SK-N-MC (cell line): Measurements from ENCODE around the gene TTC34.

ENCODE experiments used
- DNase-seq: peaks from one replicate; pipeline ENCODE4 v3.0.0-alpha.2; 2011; ENCODE audit warnings: low read depth, low spot score
- H3K27ac ChIP-seq: fragments of 200-600 bp; sonication (generic); 2 replicates; pipeline ENCODE4 v1.5.1; 2016; ENCODE audit warnings: mixed run types
- H3K36me3 ChIP-seq: fragments of 200-600 bp; sonication (generic); 2 replicates; pipeline ENCODE4 v1.6.1; 2017; ENCODE audit warnings: antibody characterized with exemption, low read length, mixed read lengths; ENCODE audit not compliant: insufficient read depth
- H3K4me3 ChIP-seq: fragments of 200-600 bp; sonication (generic); 2 replicates; pipeline ENCODE4 v1.5.1; 2016
- H3K9ac ChIP-seq: fragments of 200-600 bp; sonication (generic); 2 replicates; pipeline ENCODE4 v1.8.0; 2017; ENCODE audit warnings: mixed run types, mixed read lengths; ENCODE audit not compliant: insufficient read length
- H3K9me3 ChIP-seq: fragments of 200-600 bp; sonication (generic); 2 replicates; pipeline ENCODE4 v1.6.1; 2017; ENCODE audit warnings: low read depth, mild to moderate bottlenecking, antibody characterized with exemption, low read length, moderate library complexity, mixed read lengths
- EZH2 ChIP-seq: fragments of 200-600 bp; sonication (generic); IDR thresholded peaks from one replicate; pipeline ENCODE4 v1.6.1; 2017; ENCODE audit warnings: antibody characterized with exemption
- FOXP2 ChIP-seq: optimal IDR thresholded peaks from 2 replicates; pipeline ENCODE3; 2011; ENCODE audit warnings: mild to moderate bottlenecking, moderate library complexity; ENCODE audit not compliant: insufficient read depth; ENCODE audit errors: extremely low read length, control extremely low read depth
- POLR2AphosphoS5 ChIP-seq: IDR thresholded peaks from 2 replicates; pipeline ENCODE4 v1.6.1; 2012; ENCODE audit warnings: mild to moderate bottlenecking, low read depth, low read length, borderline replicate concordance

Gene TTC34

DNA sequence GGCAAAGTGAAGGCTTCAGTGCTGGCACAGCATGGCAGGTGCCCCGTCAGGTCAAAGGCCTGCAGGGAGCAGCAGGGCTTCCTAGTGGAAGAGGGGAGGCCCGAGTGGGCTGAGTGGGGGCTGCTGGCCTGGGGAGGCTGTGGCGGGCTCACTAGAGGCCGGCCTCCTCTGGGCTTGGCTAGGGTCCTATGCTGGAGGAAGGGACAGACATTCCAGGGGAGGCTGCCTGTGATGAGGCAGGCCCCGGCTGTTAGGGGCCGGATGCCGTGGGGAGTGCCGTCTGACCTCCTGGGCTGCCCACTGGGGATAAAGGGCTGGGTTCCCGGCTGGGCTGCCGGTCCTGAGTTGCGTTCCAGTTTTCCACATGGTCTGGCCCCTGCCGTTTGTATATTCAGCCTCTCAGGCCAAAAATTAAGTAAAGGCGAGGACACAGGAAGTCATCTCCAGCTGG lies 193.8 kb downstream of the TTC34 start:
- H3K27ac ChIP-seq, result no peak overlapping the region
- H3K36me3 ChIP-seq, result no peaks in the 10 kb centered on the region
- H3K9ac ChIP-seq, result no peak overlapping the region
- no peak for TF ChIP-seq FOXP2
- TF ChIP-seq EZH2, result no peak
- TF ChIP-seq POLR2AphosphoS5, result no peak
- DNase-seq, result no peak
- no peak overlapping the region for H3K4me3 ChIP-seq
- H3K9me3 ChIP-seq, result no peaks in the 10 kb centered on the region

DNA sequence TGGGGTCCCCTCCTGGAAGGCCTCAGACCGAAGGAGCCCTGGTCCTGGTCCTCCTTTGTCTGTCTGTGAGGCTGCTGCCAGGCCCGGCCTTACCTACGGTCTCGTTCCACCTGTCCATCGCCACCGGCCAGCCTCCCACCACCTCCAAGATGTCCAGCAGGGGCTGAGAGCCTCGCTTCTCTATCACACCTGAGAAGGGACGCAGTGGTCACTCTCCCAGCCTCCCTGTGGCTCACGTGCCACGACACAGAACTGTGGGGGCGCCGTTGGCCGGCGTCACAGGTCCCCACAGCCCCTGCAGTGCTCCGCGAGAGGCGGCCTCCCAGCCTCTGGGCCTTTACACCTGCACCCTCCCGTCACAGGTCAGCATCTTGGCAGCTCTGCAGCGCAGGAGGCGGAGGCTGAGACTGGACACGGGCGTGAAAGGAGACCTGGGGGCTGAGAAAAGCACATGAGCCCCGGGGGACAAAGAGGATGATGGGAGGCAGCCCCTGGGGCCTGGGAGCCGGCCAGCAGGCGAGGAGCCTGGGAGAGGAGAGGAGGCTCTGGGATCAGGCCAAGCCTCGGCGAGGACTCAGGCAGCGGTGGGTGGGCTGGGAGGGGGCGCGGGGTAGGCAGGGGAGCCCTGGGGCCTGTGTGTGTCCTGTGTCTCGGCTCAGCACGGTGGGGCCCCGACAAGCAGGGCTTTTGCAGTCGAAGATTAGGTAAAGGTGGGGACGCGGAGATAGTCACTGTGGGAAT lies 194.4 kb downstream of the TTC34 start:
- no peak for DNase-seq
- no peaks in the 10 kb centered on the region for H3K36me3 ChIP-seq
- TF ChIP-seq POLR2AphosphoS5 (no peak), FOXP2 (no peak), EZH2 (no peak)

GRCh38 chr1:2606396-2606880 lies 195.1 kb downstream of the TTC34 start:
- no peaks in the 10 kb centered on the region for H3K36me3 ChIP-seq
- H3K9ac ChIP-seq, result no peak overlapping the region
- H3K27ac ChIP-seq, result no peak overlapping the region
- DNase-seq, result no peak
- H3K9me3 ChIP-seq, result no peaks in the 10 kb centered on the region
- H3K4me3 ChIP-seq, result no peak overlapping the region
- TF ChIP-seq POLR2AphosphoS5, result no peak

More for the DNA sequence above, 194.4 kb downstream of the TTC34 start:
- H3K27ac ChIP-seq, result no peak overlapping the region
- no peaks in the 10 kb centered on the region for H3K9me3 ChIP-seq
- H3K4me3 ChIP-seq, result no peak overlapping the region
- no peak overlapping the region for H3K9ac ChIP-seq

DNA sequence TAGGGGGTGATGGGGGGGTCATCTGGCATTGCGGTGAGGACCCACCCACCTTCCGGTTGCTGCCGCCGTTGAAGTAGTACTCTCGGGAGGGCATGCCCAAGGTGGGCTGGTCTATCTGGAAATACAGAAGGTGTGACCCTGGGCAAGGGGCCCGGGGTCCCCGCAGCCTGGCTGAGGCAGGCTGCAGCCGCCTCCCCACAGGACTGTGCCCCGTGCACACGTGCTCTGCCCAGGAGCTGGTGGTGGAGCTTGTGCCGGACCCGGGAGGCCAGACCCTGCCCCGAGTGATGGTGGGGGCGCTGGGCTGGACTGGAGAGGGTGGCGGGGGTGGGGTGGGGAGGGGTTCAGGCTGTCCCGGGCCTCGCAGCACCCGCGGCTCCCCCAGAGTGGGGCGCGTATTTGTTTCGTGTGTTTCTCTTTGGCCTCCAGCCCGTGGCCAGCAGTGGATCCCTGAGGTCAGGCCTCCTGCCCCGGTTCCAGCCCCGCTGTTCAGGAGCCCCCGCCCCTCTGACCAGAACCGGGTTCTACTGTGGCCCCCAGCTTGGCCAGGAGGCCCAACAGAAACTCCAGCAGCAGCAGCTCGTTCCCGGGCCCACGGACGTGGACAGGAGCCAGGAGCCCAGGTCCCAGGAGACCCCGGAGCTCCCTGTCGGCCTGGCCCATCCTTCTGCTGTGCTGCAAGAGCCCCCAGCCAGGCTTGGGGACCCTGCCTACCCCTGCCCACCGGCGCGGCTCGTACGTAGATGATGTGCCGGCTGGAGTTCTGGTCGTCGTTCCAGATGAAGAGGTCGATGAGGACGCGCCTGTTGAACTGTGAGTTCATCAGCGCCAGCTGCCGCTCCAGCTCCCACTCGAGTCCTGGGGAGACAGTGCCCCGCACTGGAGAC lies 195.7 kb downstream of the TTC34 start:
- Histone ChIP-seq H3K4me3 (no peak overlapping the region), H3K36me3 (no peaks in the 10 kb centered on the region), H3K9me3 (no peaks in the 10 kb centered on the region), H3K27ac (no peak overlapping the region), H3K9ac (no peak overlapping the region)
- no peak for DNase-seq
- TF ChIP-seq POLR2AphosphoS5 (no peak), FOXP2 (no peak), EZH2 (no peak)

GRCh38 chr1:2604844-2605508 lies 196.5 kb downstream of the TTC34 start:
- no peaks in the 10 kb centered on the region for H3K36me3 ChIP-seq
- H3K9ac ChIP-seq, result no peak overlapping the region
- H3K27ac ChIP-seq, result no peak overlapping the region
- H3K9me3 ChIP-seq, result no peaks in the 10 kb centered on the region
- TF ChIP-seq POLR2AphosphoS5, result no peak
- TF ChIP-seq EZH2, result no peak
- TF ChIP-seq FOXP2, result no peak
- no peak overlapping the region for H3K4me3 ChIP-seq
- no peak for DNase-seq

GRCh38 chr1:2604156-2604843 lies 197.2 kb downstream of the TTC34 start:
- TF ChIP-seq EZH2 (no peak), POLR2AphosphoS5 (no peak), FOXP2 (no peak)
- Histone ChIP-seq H3K27ac (no peak overlapping the region), H3K9ac (no peak overlapping the region), H3K9me3 (no peaks in the 10 kb centered on the region), H3K36me3 (no peaks in the 10 kb centered on the region), H3K4me3 (no peak overlapping the region)
- no peak for DNase-seq

- Histone ChIP-seq H3K27ac (no peak overlapping the region), H3K36me3 (no peaks in the 10 kb centered on the region), H3K9me3 (0 out of 2 replicates have a peak, but pooled peaks cover 2% of the 10 kb centered on the region), H3K9ac (no peak overlapping the region), H3K4me3 (no peak overlapping the region)
- no peak for DNase-seq
- TF ChIP-seq POLR2AphosphoS5 (no peak), EZH2 (no peak), FOXP2 (no peak)
Observed at GRCh38 chr1:2603521-2604155, 197.9 kb downstream of the TTC34 start.
